GM12878 (cell line): Measurements from ENCODE around the gene USP46. TPM values are rescaled to one million over a fixed set of nuclear protein-coding genes. Genes with fewer than 3 reads are reported as not detected.

Experiments
- ATAC-seq: fragments of 200-7000 bp; cut with Tn5 transposase; 3 replicates; pipeline ENCODE4 v1.9.1; 2020; ENCODE audit warnings: mild to moderate bottlenecking, moderate library complexity
- BruUV-seq: library from RNA; stranded (reverse); fragments of 400-500 nt; replicated peaks from 2 replicates; lab custom pipeline; 2021; lab: Mats Ljungman, UMichigan
- CTCF ChIA-PET: fragments of 300-600 bp; sonication (Branson Sonifier 250); formaldehyde crosslinking; extraction: SDS; loops from one replicate; lab custom pipeline; 2021; ENCODE audit warnings: inconsistent platforms; lab: Yijun Ruan, JAX
- POLR2A ChIA-PET: fragments of 350-600 bp; formaldehyde crosslinking; extraction: SDS; loops from one replicate; lab custom pipeline; 2021; ENCODE audit warnings: inconsistent platforms; lab: Charles Lee
- RAD21 ChIA-PET: fragments of 300-600 bp; sonication (Branson Sonifier 250); formaldehyde crosslinking; loops from one replicate; lab custom pipeline; 2023; ENCODE audit warnings: antibody characterized with exemption; ENCODE audit not compliant: unreplicated experiment; lab: Charles Lee
- SMC1A ChIA-PET: fragments of 300-600 bp; sonication (Branson Sonifier 250); formaldehyde crosslinking; loops from one replicate; lab custom pipeline; 2023; ENCODE audit not compliant: unreplicated experiment, uncharacterized antibody; lab: Charles Lee
- DNase-seq: peaks from one replicate; pipeline ENCODE4 v3.0.0-alpha.2; 2011; ENCODE audit warnings: low read depth, low spot score
- FAIRE-seq: peaks from 3 replicates; lab custom pipeline; 2011; peaks lifted over from hg19 to GRCh38; lab: Jason Lieb, UNC
- H2AFZ ChIP-seq: 2 replicates; pipeline ENCODE4 v1.6.0; 2011; ENCODE audit warnings: low read depth, low read length, control low read depth; ENCODE audit not compliant: control insufficient read depth
- H3K27ac ChIP-seq: 2 replicates; pipeline ENCODE4 v1.5.1; 2011; ENCODE audit warnings: control low read depth; ENCODE audit not compliant: control insufficient read depth, insufficient read depth
- H3K27me3 ChIP-seq, 2 experiments: replicated peaks in 1 of 2; 2 replicates each; pipeline versions ENCODE4 v1.6.0 to v1.6.1; 2011; ENCODE audit warnings: low read length in 1 of 2; ENCODE audit not compliant: control insufficient read depth in 2 of 2, insufficient read depth in 2 of 2
- H3K36me3 ChIP-seq, 2 experiments: 2 replicates each; pipeline ENCODE4 v1.5.1; 2011; ENCODE audit warnings: low read length in 1 of 2; ENCODE audit not compliant: control insufficient read depth in 2 of 2, insufficient read depth in 2 of 2
- H3K4me1 ChIP-seq: 2 replicates; pipeline ENCODE4 v1.6.1; 2011; ENCODE audit warnings: mild to moderate bottlenecking, low read length, moderate library complexity, mixed read lengths; ENCODE audit not compliant: control insufficient read depth, insufficient read depth
- H3K4me2 ChIP-seq: 2 replicates; pipeline ENCODE4 v1.6.0; 2011; ENCODE audit warnings: control low read depth; ENCODE audit not compliant: control insufficient read depth, insufficient read depth
- H3K4me3 ChIP-seq: fragments of 200-600 bp; sonication (generic); 2 replicates; pipeline ENCODE4 v1.5.1; 2016
- H3K79me2 ChIP-seq: 2 replicates; pipeline ENCODE4 v1.6.0; 2011; ENCODE audit warnings: low read length; ENCODE audit not compliant: control insufficient read depth, insufficient read depth
- H3K9ac ChIP-seq: 2 replicates; pipeline ENCODE4 v1.8.0; 2011; ENCODE audit warnings: low read length, control low read depth, mixed read lengths; ENCODE audit not compliant: control insufficient read depth, insufficient read depth
- H3K9me3 ChIP-seq: replicated peaks from 3 replicates; pipeline ENCODE4 v1.5.1; 2011; ENCODE audit warnings: mild to moderate bottlenecking, low read length; ENCODE audit not compliant: control insufficient read depth, insufficient read depth
- H4K20me1 ChIP-seq: 2 replicates; pipeline ENCODE4 v1.6.0; 2011; ENCODE audit not compliant: control insufficient read depth, insufficient read depth
- CEBPB ChIP-seq, 2 experiments: fragments of 150-350 bp in 1 of 2; IDR thresholded peaks; 2 replicates each; pipeline ENCODE4 v1.6.1; 2012 to 2014; ENCODE audit warnings: low read depth in 2 of 2, low read length in 2 of 2, borderline replicate concordance in 1 of 2, inconsistent platforms in 1 of 2
- EED ChIP-seq: sonication (generic); IDR thresholded peaks from 2 replicates; pipeline ENCODE4 v1.6.1; 2016; ENCODE audit warnings: antibody characterized with exemption, low read depth
- HDGF ChIP-seq: fragments of 450-650 bp; IDR thresholded peaks from 2 replicates; pipeline ENCODE4 v1.6.1; 2016; ENCODE audit warnings: antibody characterized with exemption
- IRF5 ChIP-seq: fragments of 450-650 bp; IDR thresholded peaks from 2 replicates; pipeline ENCODE4 v1.6.1; 2017; ENCODE audit warnings: borderline replicate concordance
- MEF2B ChIP-seq: fragments of 450-650 bp; IDR thresholded peaks from 2 replicates; pipeline ENCODE4 v1.6.1; 2018; ENCODE audit warnings: mild to moderate bottlenecking, moderate library complexity; ENCODE audit not compliant: partially characterized antibody, poor library complexity, severe bottlenecking
- PML ChIP-seq: IDR thresholded peaks from 2 replicates; pipeline ENCODE4 v1.6.1; 2012; ENCODE audit warnings: low read length, inconsistent platforms
- RUNX3 ChIP-seq: IDR thresholded peaks from 2 replicates; pipeline ENCODE4 v1.6.1; 2012; ENCODE audit warnings: low read length, inconsistent platforms
- SMAD5 ChIP-seq: IDR thresholded peaks from 2 replicates; pipeline ENCODE4 v1.6.1; 2016; ENCODE audit warnings: antibody characterized with exemption, low read depth
- SREBF2 ChIP-seq: IDR thresholded peaks from 2 replicates; pipeline ENCODE4 v1.6.1; 2012; ENCODE audit warnings: mild to moderate bottlenecking, low read length
- TARDBP ChIP-seq: IDR thresholded peaks from 2 replicates; pipeline ENCODE4 v1.6.1; 2016; ENCODE audit warnings: borderline replicate concordance
- ZSCAN29 ChIP-seq: fragments of 450-650 bp; IDR thresholded peaks from 2 replicates; pipeline ENCODE4 v1.6.1; 2017; ENCODE audit warnings: mild to moderate bottlenecking, moderate library complexity
- WGBS: methylation state at CpG from one replicate; pipeline ENCODE4 v1.1.6; 2016; ENCODE audit warnings: low lambda C conversion rate; ENCODE audit not compliant: insufficient replicate concordance, insufficient coverage; ENCODE audit errors: missing lambda C conversion rate; 5-methylcytosine and 5-hydroxymethylcytosine counted together
- in situ Hi-C: fragments of 300-500 bp; cut with MboI; formaldehyde crosslinking; loops from 9 replicates; pipeline ENCODE4 v1.14.3; 2018; ENCODE audit warnings: mixed read lengths
- intact Hi-C: fragments of 100-400 bp; cut with micrococcal nuclease; formaldehyde crosslinking; loops from one replicate; pipeline ENCODE4 v1.14.2; 2022; ENCODE audit not compliant: unreplicated experiment
- polyA plus RNA-seq, 11 experiments: library from polyadenylated mRNA; depleted of rRNA in 4 of 11; unstranded in 6 of 11; stranded (reverse) in 5 of 11; fragments of >200 nt; fragmentation: Nextera tagmentation in 4 of 11; fragmentation: Illumina TruSeq in 1 of 11; extraction: Ambion mirVana in 4 of 11; extraction: Trizol in 1 of 11; gene quantifications; 1 replicate in 1 of 11; 2 replicates in 10 of 11; pipeline versions ENCODE4 v1.2.1 to v1.2.3, GENCODE V29; 2011 to 2016; ENCODE audit warnings: inconsistent platforms in 2 of 11, missing spikeins in 2 of 11, low read depth in 1 of 11
- total RNA-seq, 4 experiments: library from RNA; depleted of rRNA in 3 of 4; stranded (reverse); fragments of >200 nt in 3 of 4; fragmentation: Illumina TruSeq in 1 of 4; extraction: Trizol in 1 of 4; gene quantifications; 2 replicates each; pipeline versions ENCODE4 v1.2.1 to v1.2.3, GENCODE V29; 2013 to 2021

Gene USP46
- total and polyA plus RNA-seq, 10 of the 15 experiments (the other 5 are each of a cell fraction or from before 2014, with no cell fraction given): 5.3 to 20.1 (median 12.0) TPM

GRCh38 chr4:52648836-52649235 lies 10.3 kb downstream of the USP46 start:
- H3K4me2 ChIP-seq: no peak overlapping the region
- ChIA-PET SMC1A (interaction anchor here (1.1 to 3.2 kb wide), 2 partner anchors 9 to 37 kb away, joined by 3 to 11 read pairs; no protein-coding TSS in a partner anchor), POLR2A (interaction anchor here (4.8 kb wide), 1 partner anchor 10 kb away, joined by 30 read pairs; the partner anchor contains the start of gene USP46), RAD21 (no interaction called here), CTCF (interaction anchor here (0.7 to 2.6 kb wide), 4 partner anchors 9 to 61 kb away, joined by 3 to 9 read pairs (median 5); no protein-coding TSS in a partner anchor)
- no peaks in the 10 kb centered on the region for H3K27me3 ChIP-seq
- H3K27ac ChIP-seq: no peak overlapping the region
- H3K9ac ChIP-seq: no peak overlapping the region
- FAIRE-seq: no peak
- 0% methylated on average over 1 of the region's 1 CpG for WGBS
- DNase-seq: no peak
- no peak overlapping the region for H3K4me3 ChIP-seq
- peaks cover 20% of the 10 kb centered on the region for H3K4me1 ChIP-seq
- peaks cover 8% of the 10 kb centered on the region; the same call in 2 of the 3 replicates for H3K9me3 ChIP-seq
- in situ Hi-C loops (no loop called here), intact Hi-C loops (loop anchor here (10.0 kb wide), 1 partner anchor 614 kb away; the partner anchor contains the start of gene SGCB)
- BruUV-seq: no TSS peak
- H2AFZ ChIP-seq: no peak overlapping the region
- H3K79me2 ChIP-seq: peaks cover 29% of the 10 kb centered on the region
- H3K36me3 ChIP-seq: no peaks in the 10 kb centered on the region
- H4K20me1 ChIP-seq: no peaks in the 10 kb centered on the region
- no peak for TF ChIP-seq SREBF2
- TF ChIP-seq TARDBP: no peak
- TF ChIP-seq HDGF: no peak
- no peak for TF ChIP-seq SMAD5
- TF ChIP-seq RUNX3: peak; percentile 63
- TF ChIP-seq EED: 0 out of 2 replicates have a peak, but pooled peaks have one; percentile 35
- ATAC-seq: 0 out of 3 replicates have a peak, but pooled peaks have one; percentile 12

- H3K79me2 ChIP-seq: peaks cover 42% of the 10 kb centered on the region
- H3K27me3 ChIP-seq: no peaks in the 10 kb centered on the region
- H3K4me1 ChIP-seq: peaks cover 37% of the 10 kb centered on the region
- H3K4me3 ChIP-seq: no peak overlapping the region
- RAD21 ChIA-PET: interaction anchor here (0.8 kb wide), 1 partner anchor 55 kb away, joined by 3 read pairs; no protein-coding TSS in a partner anchor
- no peak overlapping the region for H3K4me2 ChIP-seq
- no peaks in the 10 kb centered on the region for H4K20me1 ChIP-seq
- H3K27ac ChIP-seq: no peak overlapping the region
- no peak for DNase-seq
- 94% methylated on average over 2 of the region's 2 CpGs for WGBS
- peaks cover 8% of the 10 kb centered on the region; the same call in 2 of the 3 replicates for H3K9me3 ChIP-seq
- TF ChIP-seq ZSCAN29 (no peak), CEBPB (IDR thresholded peaks at IDR 0.05; ENCODE audit: borderline replicate concordance in 1 of 2, low read depth in 2 of 2, low read length in 2 of 2) (no peak), IRF5 (no peak), MEF2B (no peak), PML (no peak)
- TF ChIP-seq, all 136 proteins: peak for 0
- no peak overlapping the region for H2AFZ ChIP-seq
- H3K36me3 ChIP-seq: no peaks in the 10 kb centered on the region
- H3K9ac ChIP-seq: no peak overlapping the region
- intact Hi-C loops (loop anchor here (10.0 kb wide), 1 partner anchor 612 kb away; the partner anchor contains the start of gene SGCB), in situ Hi-C loops (no loop called here)
- POLR2A ChIA-PET: interaction anchor here (0.7 to 4.8 kb wide), 3 partner anchors 10 to 78 kb away, joined by 3 to 30 read pairs (median 3); partner anchors contain the start of gene USP46
- SMC1A ChIA-PET: interaction anchor here (3.2 kb wide), 1 partner anchor 11 kb away, joined by 11 read pairs; no protein-coding TSS in a partner anchor
- FAIRE-seq (no peak), ATAC-seq (no peak)
- BruUV-seq: no TSS peak
- CTCF ChIA-PET: interaction anchor here (0.8 to 1.8 kb wide), 3 partner anchors 11 to 59 kb away, joined by 3 to 7 read pairs (median 5); no protein-coding TSS in a partner anchor
These were observed 12.4 kb downstream of the USP46 start for GRCh38 chr4:52646741-52647140.
